Esophagus squamous epithelium (tissue), 5 donors: ENCODE data around the gene KCTD17. TPM values are rescaled to one million over a fixed set of nuclear protein-coding genes. Genes with fewer than 3 reads are reported as not detected.

ENCODE experiments used
- DNase-seq: peaks from one replicate; lab custom pipeline; 2025; lab: John Stamatoyannopoulos, UW
- H3K27ac ChIP-seq, 4 donors: fragments of 200-600 bp; sonication (generic); one replicate each; pipeline ENCODE4 v1.5.1; 2016 to 2019; ENCODE audit warnings: mild to moderate bottlenecking in 1 of 4
- H3K27me3 ChIP-seq, 4 donors: fragments of 200-600 bp; sonication (generic); 1 replicate in 3 of 4; 2 replicates in 1 of 4; pipeline versions ENCODE4 v1.5.1 to v1.6.0; 2017 to 2021; ENCODE audit warnings: antibody characterized with exemption in 1 of 4
- H3K36me3 ChIP-seq, 3 donors: fragments of 200-600 bp; sonication (generic); one replicate each; pipeline ENCODE4 v1.5.1; 2016 to 2019
- H3K4me1 ChIP-seq, 3 donors: fragments of 200-600 bp; sonication (generic); one replicate each; pipeline ENCODE4 v1.5.1; 2017 to 2019
- H3K4me3 ChIP-seq, 4 donors: fragments of 200-600 bp; sonication (generic); 1 replicate in 3 of 4; 2 replicates in 1 of 4; pipeline ENCODE4 v1.5.1; 2016 to 2019; ENCODE audit warnings: mild to moderate bottlenecking in 2 of 4, moderate library complexity in 1 of 4
- H3K9me3 ChIP-seq, 3 donors: fragments of 200-600 bp; sonication (generic); one replicate each; pipeline ENCODE4 v1.5.1; 2016 to 2019
- POLR2A ChIP-seq, 4 donors: fragments of 450-650 bp; IDR thresholded peaks; one replicate each; pipeline ENCODE4 v1.6.1; 2017; ENCODE audit warnings: antibody characterized with exemption in 4 of 4, mild to moderate bottlenecking in 4 of 4, moderate library complexity in 3 of 4
- WGBS, 2 donors: methylation state at CpG; one replicate each; pipeline ENCODE4 v1.1.5; 2018; 5-methylcytosine and 5-hydroxymethylcytosine counted together
- intact Hi-C: fragments of 100-400 bp; cut with DNase I; formaldehyde crosslinking; loops from one replicate; pipeline ENCODE4 v1.15.0; 2022
- total RNA-seq, 4 donors: library from RNA; depleted of rRNA; stranded (reverse); fragments of >200 nt; gene quantifications; one replicate each; pipeline ENCODE4 v1.1.0, GENCODE V29; 2016
- TF ChIP-seq, protein P1 (sequence below), 6 experiments: fragments of 450-650 bp in 4 of 6; fragments of 200-600 bp in 2 of 6; sonication (generic) in 2 of 6; IDR thresholded peaks; one replicate each; pipeline ENCODE4 v1.5.1; 2016 to 2019; ENCODE audit warnings: antibody characterized with exemption in 6 of 6, mild to moderate bottlenecking in 4 of 6, moderate library complexity in 4 of 6
- donor health status: DM: yes; HTN: yes; CAD: no.

The KCTD17 gene
- total RNA-seq, 4 donors from 2014 or later = 1.1 to 10.7 (median 6.5) TPM

DNA sequence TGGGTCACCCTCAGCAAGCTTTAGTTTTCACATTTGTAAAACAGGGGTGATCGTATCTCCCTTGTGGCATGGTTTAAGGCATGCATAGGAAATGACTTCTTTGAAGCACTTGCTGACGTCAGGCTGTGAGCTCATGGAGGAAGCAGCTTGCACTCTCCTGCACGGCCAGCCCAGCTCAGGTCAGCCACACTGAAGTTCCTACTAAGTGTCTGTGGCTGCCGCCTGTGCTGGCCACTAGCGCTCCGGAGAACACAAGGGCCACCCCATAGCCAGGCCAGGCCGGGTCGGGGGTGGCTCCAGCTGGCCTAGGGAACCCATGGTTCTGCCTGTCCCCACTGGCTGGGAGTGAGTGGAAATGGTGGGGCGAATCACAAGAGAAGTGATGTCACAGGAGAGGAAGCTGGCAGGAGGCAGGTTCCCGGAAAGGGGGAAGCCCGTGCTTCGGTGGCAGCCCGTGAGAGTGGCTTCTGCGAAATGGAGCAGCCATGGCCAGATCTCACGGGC, 28.2 kb downstream of the KCTD17 start:
- Histone ChIP-seq H3K36me3 (no peaks in the 10 kb centered on the region), H3K27ac (peak overlapping the region in 2 of 4 donors; percentile 25 to 34), H3K4me1 (peaks cover 0 to 6% (median 0%) of the 10 kb centered on the region in 3 donors), H3K9me3 (no peaks in the 10 kb centered on the region), H3K4me3 (no peak overlapping the region), H3K27me3 (peaks cover 0 to 49% (median 0%) of the 10 kb centered on the region in 4 donors)
- no peak for DNase-seq
- WGBS, 2 donors = 61 to 72% methylated on average over 6 to 8 of the region's 15 CpGs
- TF ChIP-seq POLR2A (IDR thresholded peaks at IDR 0.05) = no peak
- TF ChIP-seq, protein P1, sequence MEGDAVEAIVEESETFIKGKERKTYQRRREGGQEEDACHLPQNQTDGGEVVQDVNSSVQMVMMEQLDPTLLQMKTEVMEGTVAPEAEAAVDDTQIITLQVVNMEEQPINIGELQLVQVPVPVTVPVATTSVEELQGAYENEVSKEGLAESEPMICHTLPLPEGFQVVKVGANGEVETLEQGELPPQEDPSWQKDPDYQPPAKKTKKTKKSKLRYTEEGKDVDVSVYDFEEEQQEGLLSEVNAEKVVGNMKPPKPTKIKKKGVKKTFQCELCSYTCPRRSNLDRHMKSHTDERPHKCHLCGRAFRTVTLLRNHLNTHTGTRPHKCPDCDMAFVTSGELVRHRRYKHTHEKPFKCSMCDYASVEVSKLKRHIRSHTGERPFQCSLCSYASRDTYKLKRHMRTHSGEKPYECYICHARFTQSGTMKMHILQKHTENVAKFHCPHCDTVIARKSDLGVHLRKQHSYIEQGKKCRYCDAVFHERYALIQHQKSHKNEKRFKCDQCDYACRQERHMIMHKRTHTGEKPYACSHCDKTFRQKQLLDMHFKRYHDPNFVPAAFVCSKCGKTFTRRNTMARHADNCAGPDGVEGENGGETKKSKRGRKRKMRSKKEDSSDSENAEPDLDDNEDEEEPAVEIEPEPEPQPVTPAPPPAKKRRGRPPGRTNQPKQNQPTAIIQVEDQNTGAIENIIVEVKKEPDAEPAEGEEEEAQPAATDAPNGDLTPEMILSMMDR (IDR thresholded peaks at IDR 0.05) = no peak
- intact Hi-C loops = loop anchor here (5.0 kb wide), 1 partner anchor 123 kb away; no protein-coding TSS in a partner anchor

DNA sequence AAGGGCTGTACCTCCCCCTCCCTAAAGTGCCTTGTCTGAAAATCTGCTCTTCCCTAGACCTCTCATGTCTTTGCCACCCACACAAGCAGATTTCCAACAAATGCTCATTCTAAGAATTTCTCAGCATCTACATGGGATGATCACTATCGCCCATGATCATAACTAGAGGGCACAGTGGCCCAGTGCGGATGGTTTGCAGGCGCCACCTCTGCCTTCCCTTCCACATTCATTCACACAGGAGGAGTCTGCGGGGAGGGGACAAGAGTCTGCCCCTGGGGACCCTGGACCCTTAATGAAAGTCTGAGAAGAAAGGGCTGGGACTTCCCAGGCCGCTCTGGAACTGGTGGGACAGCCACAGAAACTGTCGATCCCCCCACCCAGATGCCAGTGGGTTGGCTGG, 28.9 kb downstream of the KCTD17 start:
- peak overlapping the region in 1 of 4 donors; percentile 25 for H3K27ac ChIP-seq
- TF ChIP-seq, protein P1 (IDR thresholded peaks at IDR 0.05) = no peak
- no peak for TF ChIP-seq POLR2A (IDR thresholded peaks at IDR 0.05)
- 90 to 96% methylated on average over 2 to 4 of the region's 6 CpGs for WGBS, 2 donors
- H3K4me3 ChIP-seq = no peak overlapping the region
- no peak for DNase-seq
- no peaks in the 10 kb centered on the region for H3K36me3 ChIP-seq
- H3K9me3 ChIP-seq = no peaks in the 10 kb centered on the region
- peaks cover 0 to 48% (median 0%) of the 10 kb centered on the region in 4 donors for H3K27me3 ChIP-seq
- intact Hi-C loops = loop anchor here (5.0 kb wide), 1 partner anchor 122 kb away; no protein-coding TSS in a partner anchor
- peaks cover 0 to 6% (median 0%) of the 10 kb centered on the region in 3 donors for H3K4me1 ChIP-seq

DNA sequence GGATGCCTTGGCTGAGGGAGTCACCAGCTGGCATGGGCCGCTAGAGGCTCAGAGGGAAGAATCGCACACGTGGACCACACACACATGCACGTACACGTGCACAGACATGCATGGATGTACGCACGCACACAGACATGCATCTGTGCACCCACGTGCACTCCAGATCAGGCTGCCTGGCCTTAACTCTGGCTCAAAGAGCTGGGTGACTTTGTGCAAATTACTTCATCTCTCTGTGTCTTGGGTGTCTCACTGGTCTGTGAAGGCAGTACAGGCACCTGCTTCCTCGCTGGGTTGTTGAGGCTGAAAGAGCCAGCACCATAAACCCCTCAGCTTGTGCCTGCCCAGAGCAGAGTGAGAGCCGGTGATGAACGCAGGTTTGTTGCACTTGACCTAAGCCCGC, 29.3 kb downstream of the KCTD17 start:
- no peak overlapping the region for H3K4me3 ChIP-seq
- no peak for DNase-seq
- WGBS, 2 donors = 63 to 76% methylated on average over 5 to 7 of the region's 12 CpGs
- H3K36me3 ChIP-seq = no peaks in the 10 kb centered on the region
- intact Hi-C loops = loop anchor here (5.0 kb wide), 1 partner anchor 121 kb away; no protein-coding TSS in a partner anchor
- no peaks in the 10 kb centered on the region for H3K9me3 ChIP-seq
- peaks cover 0 to 48% (median 0%) of the 10 kb centered on the region in 4 donors for H3K27me3 ChIP-seq
- no peak overlapping the region for H3K27ac ChIP-seq
- no peak for TF ChIP-seq POLR2A (IDR thresholded peaks at IDR 0.05)
- TF ChIP-seq, protein P1 (IDR thresholded peaks at IDR 0.05) = no peak
- H3K4me1 ChIP-seq = peaks cover 0 to 6% (median 0%) of the 10 kb centered on the region in 3 donors

DNA sequence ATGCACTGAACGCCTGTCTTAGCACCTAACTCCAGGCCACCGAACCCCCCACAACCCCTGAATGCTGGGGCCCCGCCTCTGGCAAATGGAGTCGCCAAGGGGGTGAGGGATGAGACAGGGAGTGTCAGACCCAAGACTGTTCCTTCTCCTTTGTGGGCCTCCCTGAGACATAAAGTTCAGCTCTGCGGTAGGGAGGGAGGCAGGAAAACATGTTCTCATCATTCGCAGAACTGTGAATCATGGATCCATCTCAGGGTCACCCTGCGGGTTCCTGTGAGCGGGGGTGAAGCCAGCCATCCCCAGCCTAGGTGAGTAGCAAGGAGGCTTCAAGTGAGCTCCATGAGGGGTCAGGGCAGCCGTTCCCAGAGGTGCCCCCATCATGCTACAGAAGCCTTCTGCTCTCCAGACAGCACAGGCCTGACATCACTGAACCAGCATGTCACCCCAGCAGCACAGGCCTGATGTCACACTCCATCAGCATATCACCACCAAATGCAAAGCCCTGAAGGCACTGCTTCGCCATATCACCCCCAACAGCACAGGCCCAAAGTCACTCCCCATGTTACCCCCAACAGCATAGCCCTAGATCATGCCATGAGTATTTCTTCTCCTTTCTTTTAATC, 30.8 kb downstream of the KCTD17 start:
- TF ChIP-seq POLR2A (IDR thresholded peaks at IDR 0.05) = no peak
- TF ChIP-seq, protein P1 (IDR thresholded peaks at IDR 0.05) = no peak
- intact Hi-C loops = loop anchor here (5.0 kb wide), 1 partner anchor 120 kb away; no protein-coding TSS in a partner anchor

DNA sequence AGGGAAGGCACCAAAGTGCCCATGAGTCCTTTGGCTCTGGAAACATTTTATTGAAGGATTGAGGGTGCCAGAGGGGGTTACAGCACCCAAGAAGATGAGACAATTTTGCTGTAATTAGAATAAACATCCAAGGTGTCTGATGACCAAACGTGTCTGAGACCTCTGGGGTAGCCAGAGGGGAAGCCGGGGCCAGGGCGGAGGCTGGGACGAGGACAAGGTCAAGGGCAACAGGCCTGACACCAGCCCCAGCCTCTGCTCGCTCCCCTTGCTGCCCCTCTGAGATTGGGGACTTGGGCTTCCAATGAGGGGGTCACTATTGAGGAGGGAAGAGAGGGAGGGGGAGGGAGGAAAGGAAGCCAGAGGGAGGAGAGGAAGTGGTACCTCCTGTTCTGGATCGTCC, 32.4 kb downstream of the KCTD17 start:
- H3K9me3 ChIP-seq = no peaks in the 10 kb centered on the region
- DNase-seq = no peak
- H3K36me3 ChIP-seq = no peaks in the 10 kb centered on the region
- 81 to 82% methylated on average over 6 of the region's 6 CpGs for WGBS, 2 donors
- peaks cover 0 to 60% (median 0%) of the 10 kb centered on the region in 4 donors for H3K27me3 ChIP-seq
- intact Hi-C loops = loop anchor here (5.0 kb wide), 1 partner anchor 118 kb away; no protein-coding TSS in a partner anchor
- H3K4me3 ChIP-seq = no peak overlapping the region
- no peak for TF ChIP-seq POLR2A (IDR thresholded peaks at IDR 0.05)
- TF ChIP-seq, protein P1 (IDR thresholded peaks at IDR 0.05) = no peak
- peaks cover 0 to 10% (median 0%) of the 10 kb centered on the region in 3 donors for H3K4me1 ChIP-seq
- H3K27ac ChIP-seq = no peak overlapping the region

More for the DNA sequence above, 30.8 kb downstream of the KCTD17 start:
- WGBS, 2 donors = 80 to 95% methylated on average over 3 to 5 of the region's 10 CpGs
- Histone ChIP-seq H3K36me3 (no peaks in the 10 kb centered on the region), H3K27me3 (peaks cover 0 to 48% (median 0%) of the 10 kb centered on the region in 4 donors), H3K4me3 (no peak overlapping the region), H3K9me3 (no peaks in the 10 kb centered on the region), H3K27ac (no peak overlapping the region), H3K4me1 (peaks cover 0 to 6% (median 0%) of the 10 kb centered on the region in 3 donors)
- no peak for DNase-seq
